Mesothelial cell of epicardium (in vitro differentiated cells): Measurements from ENCODE around the gene ARL8B. TPM values are rescaled to one million over a fixed set of nuclear protein-coding genes. Genes with fewer than 3 reads are reported as not detected.

Experiments
- DNase-seq, 2 experiments: peaks; one replicate each; pipeline ENCODE4 v3.0.0; 2021; ENCODE audit warnings: low spot score in 2 of 2; ENCODE audit not compliant: unreplicated experiment in 2 of 2
- H3K27ac Mint-ChIP-seq: 2 replicates; pipeline ENCODE4 v1.8.0; 2021; ENCODE audit warnings: mixed read lengths
- H3K27me3 Mint-ChIP-seq: 2 replicates; pipeline ENCODE4 v1.8.0; 2021; ENCODE audit warnings: low read depth, mixed read lengths
- H3K36me3 Mint-ChIP-seq: 2 replicates; pipeline ENCODE4 v1.8.0; 2021; ENCODE audit warnings: mixed read lengths
- H3K4me1 Mint-ChIP-seq: 2 replicates; pipeline ENCODE4 v1.8.0; 2021; ENCODE audit warnings: mixed read lengths
- H3K4me3 Mint-ChIP-seq: 2 replicates; pipeline ENCODE4 v1.8.0; 2021; ENCODE audit warnings: mild to moderate bottlenecking, moderate library complexity, mixed read lengths
- H3K9me3 Mint-ChIP-seq: 2 replicates; pipeline ENCODE4 v1.8.0; 2021; ENCODE audit warnings: mixed read lengths
- total RNA-seq: library from RNA; stranded (reverse); gene quantifications from 3 replicates; pipeline ENCODE4 v1.2.1, GENCODE V29; 2021
- TF ChIP-seq, protein P1 (sequence below): fragments of 200-600 bp; sonication (generic); IDR thresholded peaks from one replicate; pipeline ENCODE4 v1.5.0; 2021; ENCODE audit warnings: antibody characterized with exemption; ENCODE audit not compliant: unreplicated experiment

Gene ARL8B
- total RNA-seq, 1 donor from 2014 or later: 36.9 TPM

- peaks cover 8% of the 10 kb centered on the region for H3K36me3 Mint-ChIP-seq
- no peak for DNase-seq
- no peaks in the 10 kb centered on the region for H3K9me3 Mint-ChIP-seq
- TF ChIP-seq, protein P1, sequence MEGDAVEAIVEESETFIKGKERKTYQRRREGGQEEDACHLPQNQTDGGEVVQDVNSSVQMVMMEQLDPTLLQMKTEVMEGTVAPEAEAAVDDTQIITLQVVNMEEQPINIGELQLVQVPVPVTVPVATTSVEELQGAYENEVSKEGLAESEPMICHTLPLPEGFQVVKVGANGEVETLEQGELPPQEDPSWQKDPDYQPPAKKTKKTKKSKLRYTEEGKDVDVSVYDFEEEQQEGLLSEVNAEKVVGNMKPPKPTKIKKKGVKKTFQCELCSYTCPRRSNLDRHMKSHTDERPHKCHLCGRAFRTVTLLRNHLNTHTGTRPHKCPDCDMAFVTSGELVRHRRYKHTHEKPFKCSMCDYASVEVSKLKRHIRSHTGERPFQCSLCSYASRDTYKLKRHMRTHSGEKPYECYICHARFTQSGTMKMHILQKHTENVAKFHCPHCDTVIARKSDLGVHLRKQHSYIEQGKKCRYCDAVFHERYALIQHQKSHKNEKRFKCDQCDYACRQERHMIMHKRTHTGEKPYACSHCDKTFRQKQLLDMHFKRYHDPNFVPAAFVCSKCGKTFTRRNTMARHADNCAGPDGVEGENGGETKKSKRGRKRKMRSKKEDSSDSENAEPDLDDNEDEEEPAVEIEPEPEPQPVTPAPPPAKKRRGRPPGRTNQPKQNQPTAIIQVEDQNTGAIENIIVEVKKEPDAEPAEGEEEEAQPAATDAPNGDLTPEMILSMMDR: no peak
- H3K4me1 Mint-ChIP-seq: peaks cover 25% of the 10 kb centered on the region
- H3K27ac Mint-ChIP-seq: peak overlapping the region; percentile 4
- no peak overlapping the region for H3K4me3 Mint-ChIP-seq
- H3K27me3 Mint-ChIP-seq: no peaks in the 10 kb centered on the region
Observed at GRCh38 chr3:5194801-5195509, 72.9 kb downstream of the ARL8B start.

- peaks cover 19% of the 10 kb centered on the region for H3K4me1 Mint-ChIP-seq
- no peaks in the 10 kb centered on the region for H3K27me3 Mint-ChIP-seq
- no peak overlapping the region for H3K27ac Mint-ChIP-seq
- peaks cover 11% of the 10 kb centered on the region for H3K36me3 Mint-ChIP-seq
- H3K9me3 Mint-ChIP-seq: no peaks in the 10 kb centered on the region
- no peak for DNase-seq
- TF ChIP-seq, protein P1: no peak
- H3K4me3 Mint-ChIP-seq: no peak overlapping the region
Observed at GRCh38 chr3:5195605-5196004, 73.5 kb downstream of the ARL8B start.

- no peak for DNase-seq
- H3K36me3 Mint-ChIP-seq: peaks cover 17% of the 10 kb centered on the region
- peaks cover 18% of the 10 kb centered on the region for H3K4me1 Mint-ChIP-seq
- H3K9me3 Mint-ChIP-seq: no peaks in the 10 kb centered on the region
- TF ChIP-seq, protein P1: no peak
- no peaks in the 10 kb centered on the region for H3K27me3 Mint-ChIP-seq
- H3K4me3 Mint-ChIP-seq: no peak overlapping the region
- H3K27ac Mint-ChIP-seq: peak overlapping the region; percentile 39
Observed at GRCh38 chr3:5197022-5197421, 74.9 kb downstream of the ARL8B start.

GRCh38 chr3:5197470-5198312 is 75.6 kb downstream of the ARL8B start:
- no peak for DNase-seq
- Mint-ChIP-seq H3K4me1 (peaks cover 17% of the 10 kb centered on the region), H3K36me3 (peaks cover 19% of the 10 kb centered on the region), H3K27me3 (no peaks in the 10 kb centered on the region), H3K4me3 (no peak overlapping the region), H3K9me3 (no peaks in the 10 kb centered on the region), H3K27ac (peak overlapping the region; percentile 39)
- TF ChIP-seq, protein P1: no peak

- Mint-ChIP-seq H3K4me3 (no peak overlapping the region), H3K9me3 (no peaks in the 10 kb centered on the region), H3K27me3 (no peaks in the 10 kb centered on the region), H3K4me1 (peaks cover 17% of the 10 kb centered on the region), H3K36me3 (peaks cover 23% of the 10 kb centered on the region), H3K27ac (no peak overlapping the region)
- TF ChIP-seq, protein P1: no peak
- DNase-seq: no peak
Observed at GRCh38 chr3:5198313-5198677, 76.2 kb downstream of the ARL8B start.
